HepG2 (cell line): ENCODE results near the gene LSM2. TPM values are rescaled to one million over a fixed set of nuclear protein-coding genes. Genes with fewer than 3 reads are reported as not detected.

Experiments used
- AKNA ChIP-seq: sonication (generic); formaldehyde crosslinking; IDR thresholded peaks from 2 replicates; pipeline ENCODE4 v1.4.0; 2020; ENCODE audit warnings: missing genetic modification reagents, borderline replicate concordance
- CTCF ChIP-seq: sonication (generic); formaldehyde crosslinking; IDR thresholded peaks from 2 replicates; pipeline ENCODE4 v1.5.0; 2020; ENCODE audit warnings: mild to moderate bottlenecking, missing genetic modification reagents, moderate library complexity
- ETV6 ChIP-seq: sonication (generic); formaldehyde crosslinking; conservative IDR thresholded peaks from 2 replicates; pipeline ENCODE4 v1.4.0; 2020; ENCODE audit warnings: missing genetic modification reagents
- GLMP ChIP-seq: sonication (generic); formaldehyde crosslinking; IDR thresholded peaks from 2 replicates; pipeline ENCODE4 v1.9.0; 2021; ENCODE audit warnings: missing genetic modification reagents, mild to moderate bottlenecking, borderline replicate concordance
- KDM2A ChIP-seq: sonication (generic); formaldehyde crosslinking; IDR thresholded peaks from 2 replicates; pipeline ENCODE4 v1.4.0; 2020; ENCODE audit warnings: low read depth, missing genetic modification reagents, borderline replicate concordance
- SMAD1 ChIP-seq: sonication (generic); formaldehyde crosslinking; IDR thresholded peaks from 2 replicates; pipeline ENCODE4 v1.4.0; 2020; ENCODE audit warnings: missing genetic modification reagents, low read depth, mild to moderate bottlenecking, borderline replicate concordance
- SMYD3 ChIP-seq: sonication (generic); formaldehyde crosslinking; IDR thresholded peaks from 2 replicates; pipeline ENCODE4 v1.8.1; 2023; ENCODE audit warnings: mild to moderate bottlenecking, missing genetic modification reagents
- ZFP36 ChIP-seq: fragments of 150-350 bp; IDR thresholded peaks from 2 replicates; pipeline ENCODE4 v1.6.1; 2018; ENCODE audit warnings: borderline replicate concordance, low read length, low read depth; ENCODE audit not compliant: partially characterized antibody
- ZNF224 ChIP-seq: sonication (generic); formaldehyde crosslinking; IDR thresholded peaks from 2 replicates; pipeline ENCODE4 v1.5.0; 2020; ENCODE audit warnings: mild to moderate bottlenecking, missing genetic modification reagents
- ZNF281 ChIP-seq: sonication (generic); formaldehyde crosslinking; IDR thresholded peaks from 2 replicates; pipeline ENCODE4 v1.4.0; 2020; ENCODE audit warnings: missing genetic modification reagents, borderline replicate concordance
- ZNF746 ChIP-seq: sonication (generic); formaldehyde crosslinking; IDR thresholded peaks from 2 replicates; pipeline ENCODE4 v1.8.0; 2022; ENCODE audit warnings: mild to moderate bottlenecking, missing genetic modification reagents
- ZNF749 ChIP-seq: sonication (generic); formaldehyde crosslinking; IDR thresholded peaks from 2 replicates; pipeline ENCODE4 v1.8.0; 2022; ENCODE audit warnings: mild to moderate bottlenecking, missing genetic modification reagents, moderate library complexity, borderline replicate concordance
- ZNF784 ChIP-seq: sonication (generic); formaldehyde crosslinking; IDR thresholded peaks from 2 replicates; pipeline ENCODE4 v1.5.1; 2020; ENCODE audit warnings: missing genetic modification reagents, mild to moderate bottlenecking, borderline replicate concordance
- ZNF841 ChIP-seq: sonication (generic); formaldehyde crosslinking; IDR thresholded peaks from 2 replicates; pipeline ENCODE4 v1.8.1; 2023; ENCODE audit warnings: missing genetic modification reagents, borderline replicate concordance
- ZSCAN25 ChIP-seq: sonication (generic); formaldehyde crosslinking; IDR thresholded peaks from 2 replicates; pipeline ENCODE4 v1.8.0; 2022; ENCODE audit warnings: mild to moderate bottlenecking, missing genetic modification reagents
- polyA plus RNA-seq, 8 experiments: library from polyadenylated mRNA; depleted of rRNA in 3 of 8; stranded (reverse) in 7 of 8; unstranded in 1 of 8; fragments of >200 nt; fragmentation: Illumina TruSeq in 4 of 8; extraction: Trizol in 4 of 8; gene quantifications; 2 replicates each; pipeline versions ENCODE4 v1.2.1 to v1.2.3, GENCODE V29; 2011 to 2016; ENCODE audit warnings: low read depth in 4 of 8, missing spikeins in 1 of 8, mixed read lengths in 1 of 8; ENCODE audit not compliant: insufficient read depth in 1 of 8
- total RNA-seq, 5 experiments: library from RNA; depleted of rRNA; stranded (reverse); fragments of >200 nt; fragmentation: Illumina TruSeq; extraction: Trizol; gene quantifications; 2 replicates each; pipeline ENCODE4 v1.2.3, GENCODE V29; 2016; ENCODE audit warnings: low read depth in 1 of 5

Gene LSM2
- total and polyA plus RNA-seq, 2 of the 13 experiments (the other 11 are each of a cell fraction or from before 2014, with no cell fraction given) = 69.4 to 90.5 TPM

GRCh38 chr6:31822036-31822821 is 15.5 kb upstream of the LSM2 start (continued):
- TF ChIP-seq SMAD1 (CRISPR knock-in tag) (no peak), ZNF841 (CRISPR knock-in tag) (no peak), ETV6 (no peak), CTCF (CRISPR knock-in tag) (0 out of 2 replicates have a peak, but pooled peaks have one; percentile 13), ZNF749 (CRISPR knock-in tag) (no peak), ZSCAN25 (peak; percentile 78), KDM2A (CRISPR knock-in tag) (peak; percentile 41; the same call in 1 of the 2 replicates), AKNA (CRISPR knock-in tag) (no peak), ZNF281 (no peak; the same call in 1 of the 2 replicates), SMYD3 (CRISPR knock-in tag) (no peak), GLMP (CRISPR knock-in tag) (no peak), ZNF224 (CRISPR knock-in tag) (0 out of 2 replicates have a peak, but pooled peaks have one; percentile 57), ZNF784 (CRISPR knock-in tag) (no peak), ZFP36 (no peak), ZNF746 (CRISPR knock-in tag) (peak; percentile 51; the same call in 1 of the 2 replicates)
